ENCODE data around the gene NUP50.

NUP50 gene

GRCh38 chr22:45211435-45211834, 47.7 kb downstream of the NUP50 start:
- no peak for DNase-seq

GRCh38 chr22:45211848-45212247, 48.1 kb downstream of the NUP50 start:
- DNase-seq: no peak

DNA sequence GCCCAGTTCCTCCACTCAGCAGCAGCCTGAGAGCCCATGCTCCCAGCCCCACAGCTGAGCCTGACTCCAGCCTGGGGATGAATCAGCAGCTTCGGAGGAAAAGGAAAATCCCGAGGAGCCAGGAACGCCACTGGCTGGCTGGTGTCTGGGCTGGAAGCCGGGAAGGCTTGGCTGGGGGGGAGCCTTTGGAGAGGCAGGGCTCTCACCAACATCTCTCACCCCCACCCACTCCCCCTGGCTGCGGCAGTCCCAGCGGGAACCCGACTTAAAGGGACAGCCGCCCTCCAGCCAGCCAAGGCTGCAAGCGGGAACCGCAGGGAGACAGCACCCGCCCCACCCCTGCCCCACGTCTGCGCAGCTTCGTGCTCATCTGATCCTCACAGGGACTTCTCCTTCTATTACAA, 48.6 kb downstream of the NUP50 start:
- peak; percentile 34 for DNase-seq

- peak; percentile 18 for DNase-seq
Measured at GRCh38 chr22:45212992-45213751, 49.4 kb downstream of the NUP50 start.

DNA sequence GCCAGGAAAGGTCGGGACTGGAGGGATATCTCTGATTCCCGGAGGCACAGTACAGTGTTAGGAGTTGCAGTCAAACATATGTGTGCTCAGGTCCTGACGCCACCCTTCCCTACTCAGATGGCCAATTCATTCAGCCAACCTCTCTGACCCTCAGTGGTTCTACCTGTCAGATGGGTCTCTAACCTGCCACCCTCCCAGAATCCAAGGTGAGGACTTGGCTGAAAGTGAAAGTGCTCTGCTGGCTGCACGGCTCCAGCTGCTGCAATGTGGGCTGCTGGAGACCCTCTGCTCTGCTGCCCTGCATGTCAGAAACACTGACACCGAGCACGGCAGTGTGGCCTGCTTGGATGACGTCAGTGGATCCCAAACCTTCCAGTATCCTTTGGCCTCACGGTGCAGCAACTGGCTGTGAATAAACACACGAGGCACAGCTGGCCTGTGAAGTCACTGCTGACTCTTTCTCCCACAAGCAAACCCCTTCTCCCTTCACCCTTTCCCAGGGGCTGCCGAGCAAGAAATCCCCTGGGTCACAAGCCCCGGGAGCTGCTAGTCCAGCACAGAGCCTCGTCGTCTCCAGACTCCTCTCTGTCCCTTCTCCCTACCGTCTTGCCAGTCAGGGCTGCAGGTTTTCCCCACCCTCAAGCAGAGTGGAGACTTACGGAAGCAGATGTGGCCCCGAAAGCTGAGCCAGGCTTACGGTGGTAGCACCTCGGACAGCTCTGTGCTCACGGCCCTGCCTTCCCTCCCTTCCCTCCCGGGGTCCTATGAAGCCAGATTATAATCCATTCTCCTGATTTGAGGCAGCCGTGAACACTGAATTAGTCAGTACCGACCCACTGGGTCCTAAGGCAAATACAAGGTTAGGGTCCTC, 52.6 kb downstream of the NUP50 start:
- DNase-seq: peak; percentile 49

DNA sequence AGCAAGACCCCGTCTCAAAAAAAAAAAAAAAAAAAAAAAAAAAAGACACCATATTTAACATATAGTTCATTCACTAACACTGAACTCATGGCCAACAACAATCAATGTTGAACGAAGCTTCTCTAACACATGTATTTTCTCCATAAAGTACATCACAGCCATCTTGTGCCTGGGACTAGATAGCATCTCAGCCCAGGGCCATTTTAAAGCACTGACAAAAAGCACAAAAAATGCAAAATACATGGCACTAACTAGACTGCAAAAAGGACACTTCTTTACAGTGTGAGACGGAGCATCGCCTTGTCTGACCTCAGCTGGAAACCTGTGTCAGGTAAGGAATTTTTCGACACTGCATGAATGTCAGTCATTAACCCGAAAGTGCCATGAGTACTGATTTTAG, 53.6 kb downstream of the NUP50 start:
- no peak for DNase-seq

GRCh38 chr22:45217806-45218205, 54.1 kb downstream of the NUP50 start:
- no peak for DNase-seq

DNA sequence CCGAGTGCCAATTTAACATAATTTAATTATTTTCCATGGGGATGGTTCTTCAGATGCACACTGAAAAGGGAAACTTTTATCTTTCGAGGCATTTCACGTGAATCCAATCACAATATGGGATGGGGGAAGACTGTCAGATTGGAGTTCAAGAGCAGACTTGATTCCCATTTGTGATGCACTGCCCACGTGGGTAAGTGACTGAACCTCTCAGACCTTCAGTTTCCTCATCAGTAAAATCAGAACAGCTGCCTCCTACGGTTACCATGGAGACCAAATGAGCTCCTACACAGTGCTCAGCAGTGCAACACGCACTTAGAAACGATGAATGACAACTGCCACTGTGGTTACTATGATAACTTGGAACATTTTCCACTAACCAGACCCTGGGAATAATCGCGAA, 55.3 kb downstream of the NUP50 start:
- DNase-seq: peak; percentile 80

- no peak for DNase-seq
Measured at GRCh38 chr22:45221201-45221600, 57.5 kb downstream of the NUP50 start.

GRCh38 chr22:45223304-45224117, 59.8 kb downstream of the NUP50 start:
- no peak for DNase-seq

DNA sequence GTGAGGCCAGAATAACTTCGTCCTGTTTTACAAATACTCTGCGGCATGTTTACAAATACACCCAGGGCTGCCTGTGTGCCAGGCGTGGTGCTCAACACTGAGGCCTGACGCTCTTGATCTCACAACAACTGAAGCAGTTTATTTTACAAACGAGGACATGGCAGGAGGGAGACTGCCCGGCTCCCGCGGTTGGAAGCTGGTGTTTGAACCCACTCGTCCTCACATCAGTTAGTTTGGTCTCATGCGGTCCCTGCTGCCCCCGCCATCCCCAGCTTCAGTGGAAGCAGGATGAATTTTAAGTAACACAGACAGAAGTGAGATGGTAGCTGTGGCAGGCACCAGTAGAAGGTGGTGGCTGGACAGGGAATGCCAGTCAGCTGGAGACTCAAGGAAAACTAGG, 60.6 kb downstream of the NUP50 start:
- no peak for DNase-seq

DNA sequence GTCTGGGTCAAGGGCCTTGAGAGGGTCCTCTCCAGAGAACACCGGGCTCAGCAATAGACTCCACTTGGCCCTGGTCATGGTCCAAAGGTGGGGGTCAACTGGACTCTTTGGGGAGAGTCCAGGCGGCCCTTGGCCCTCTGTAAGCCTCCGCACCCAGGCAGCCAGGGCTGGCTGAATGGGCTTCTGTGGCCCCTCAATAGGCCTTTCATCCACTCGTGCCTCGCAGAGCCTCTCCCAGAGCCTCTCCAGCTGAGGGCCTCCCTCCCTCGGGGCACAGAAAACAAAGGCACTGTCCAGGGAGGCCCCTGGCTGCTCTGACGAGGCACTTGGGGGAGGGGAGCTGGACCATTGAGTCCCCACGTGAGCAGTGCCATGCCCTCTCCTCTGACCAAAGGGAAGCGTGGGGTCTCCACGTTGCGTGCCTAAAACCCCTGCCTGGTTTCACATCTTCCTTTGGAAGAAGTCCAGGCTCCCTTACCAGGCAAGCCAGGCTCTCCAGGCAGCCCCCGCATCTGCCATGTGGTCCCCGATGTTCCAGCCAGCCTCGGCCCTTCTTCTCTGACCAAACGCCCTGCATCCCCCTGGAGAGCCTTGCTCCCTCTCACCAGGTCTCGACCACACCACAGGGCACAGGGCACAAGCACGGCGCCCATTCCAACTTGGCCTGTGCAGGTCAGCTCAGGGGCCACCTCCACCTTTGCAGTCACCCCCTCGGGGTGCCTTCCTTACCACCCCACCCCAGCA, 61.4 kb downstream of the NUP50 start:
- no peak for DNase-seq

DNA sequence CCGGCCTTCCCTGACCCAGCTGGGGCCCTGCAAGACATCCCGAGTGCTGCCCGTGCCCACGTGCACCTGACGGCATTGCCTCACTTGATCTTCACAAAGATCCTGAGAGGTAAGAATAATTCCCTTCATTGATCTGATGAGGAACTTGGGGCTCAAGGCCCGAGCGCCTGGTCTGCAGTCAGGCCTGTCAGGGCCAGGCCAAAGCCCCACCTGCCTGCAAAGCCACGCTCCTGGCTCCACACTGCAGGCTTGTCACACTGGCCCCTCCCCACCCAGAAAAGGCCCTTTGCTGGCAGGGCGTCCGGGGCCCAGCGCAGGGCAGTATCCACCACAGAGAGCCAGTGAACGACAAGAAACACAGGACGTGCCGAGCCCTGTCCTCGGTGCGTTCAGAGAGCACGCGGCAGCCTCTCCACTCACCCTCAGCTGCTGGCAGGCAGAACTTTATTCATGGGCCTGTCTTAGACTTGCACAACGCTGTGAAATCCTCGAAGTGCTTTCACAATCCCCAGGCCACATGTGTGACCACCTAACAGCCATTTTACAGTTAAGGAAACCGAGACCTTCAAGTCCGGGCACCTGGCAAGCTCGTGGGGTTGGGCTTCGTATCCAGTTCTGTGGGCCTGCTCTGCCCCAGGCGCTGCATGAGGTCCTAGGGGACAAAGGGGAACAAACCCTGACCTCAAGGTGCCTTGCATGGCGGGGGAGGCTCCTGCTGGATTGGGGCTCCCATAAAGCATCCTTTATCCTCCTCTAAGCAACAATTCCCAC, 62.2 kb downstream of the NUP50 start:
- DNase-seq: no peak

GRCh38 chr22:45226503-45227186, 62.9 kb downstream of the NUP50 start:
- DNase-seq: no peak

GRCh38 chr22:45227645-45228400, 64.1 kb downstream of the NUP50 start:
- no peak for DNase-seq

DNA sequence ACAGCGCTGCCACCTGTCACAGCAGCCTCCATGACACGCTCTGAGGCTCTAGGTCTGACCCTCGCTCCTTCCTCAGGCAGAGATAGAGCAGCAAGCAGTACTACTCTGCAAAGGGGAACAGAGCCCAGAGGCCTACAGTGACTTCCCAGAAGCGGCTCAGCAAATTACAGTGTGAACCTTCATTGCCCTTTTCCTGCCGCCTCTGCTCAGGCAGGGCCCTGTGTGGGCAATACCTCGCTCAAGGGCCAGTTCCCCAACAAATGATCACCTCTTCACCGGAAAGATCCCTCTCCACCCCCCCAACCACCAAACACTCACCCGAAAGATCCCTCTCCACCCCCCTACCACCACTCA, 64.7 kb downstream of the NUP50 start:
- DNase-seq: no peak

DNA sequence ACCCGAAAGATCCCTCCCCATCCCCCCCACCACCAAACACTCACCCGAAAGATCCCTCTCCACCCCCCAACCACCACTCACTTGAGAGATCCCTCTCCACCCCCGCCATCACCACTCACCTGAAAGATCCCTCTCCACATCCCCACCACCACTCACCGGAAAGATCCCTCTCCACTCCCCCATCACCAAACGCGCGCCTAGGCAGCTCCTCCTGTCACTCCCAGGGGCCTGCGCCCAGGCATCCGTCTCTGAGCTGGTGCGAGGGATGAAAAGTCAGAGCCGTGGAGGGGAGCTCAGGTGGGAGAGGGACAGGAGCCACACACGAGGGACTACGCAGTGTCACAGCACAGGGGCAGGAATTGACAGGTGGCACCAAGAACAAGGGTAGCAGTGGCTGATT, 65.5 kb downstream of the NUP50 start:
- DNase-seq: no peak

DNA sequence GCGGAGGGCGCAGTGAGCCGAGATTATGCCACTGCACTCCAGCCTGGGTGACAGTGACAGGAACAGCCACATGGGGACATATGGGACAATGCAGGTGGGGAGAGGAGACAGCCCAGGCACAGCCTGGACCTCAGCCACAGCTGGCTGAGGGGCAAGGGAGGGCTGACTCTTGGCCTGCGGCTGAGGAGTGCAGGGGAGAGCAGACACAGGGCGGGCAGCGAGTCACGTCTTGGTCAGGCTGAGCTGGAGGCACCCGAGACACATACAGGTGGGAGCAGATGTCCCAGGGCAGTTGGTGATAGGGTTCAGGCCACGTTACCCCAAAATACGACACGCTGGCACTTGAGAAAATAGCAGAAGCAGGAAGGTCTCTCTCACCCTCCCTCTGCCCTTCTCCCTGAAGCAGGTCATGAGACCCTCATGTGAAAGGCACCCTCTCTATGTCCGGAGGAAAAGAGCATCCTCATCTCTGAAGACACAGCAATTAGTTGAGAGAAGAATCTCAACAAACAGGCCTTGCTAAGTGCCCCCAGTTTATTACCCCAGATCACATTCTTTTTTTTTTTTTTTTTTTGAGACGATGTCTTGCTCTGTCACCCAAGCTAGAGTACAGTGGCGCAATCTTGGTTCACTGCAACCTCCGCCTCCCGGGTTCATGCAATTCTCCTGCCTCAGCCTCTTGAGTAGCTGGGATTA, 66.4 kb downstream of the NUP50 start:
- no peak for DNase-seq

DNA sequence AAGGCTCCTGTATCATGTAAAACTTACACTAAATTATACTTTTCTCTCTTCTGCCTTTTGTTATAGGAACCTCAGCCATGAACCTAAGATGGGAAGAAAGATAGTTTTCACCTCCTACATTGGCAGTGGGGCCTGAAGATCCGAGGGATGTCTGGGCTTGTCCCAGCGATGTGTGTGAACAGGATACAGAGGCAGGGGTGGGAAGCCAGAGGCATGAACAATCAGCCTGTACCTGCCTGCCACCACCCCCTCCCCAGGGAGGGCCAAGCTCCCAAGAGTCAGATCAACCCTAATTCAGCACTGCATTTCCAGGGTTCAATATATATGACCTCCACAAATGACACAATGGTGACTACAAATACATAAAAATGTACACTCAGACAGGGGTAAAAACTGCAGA, 67.6 kb downstream of the NUP50 start:
- DNase-seq: no peak

DNA sequence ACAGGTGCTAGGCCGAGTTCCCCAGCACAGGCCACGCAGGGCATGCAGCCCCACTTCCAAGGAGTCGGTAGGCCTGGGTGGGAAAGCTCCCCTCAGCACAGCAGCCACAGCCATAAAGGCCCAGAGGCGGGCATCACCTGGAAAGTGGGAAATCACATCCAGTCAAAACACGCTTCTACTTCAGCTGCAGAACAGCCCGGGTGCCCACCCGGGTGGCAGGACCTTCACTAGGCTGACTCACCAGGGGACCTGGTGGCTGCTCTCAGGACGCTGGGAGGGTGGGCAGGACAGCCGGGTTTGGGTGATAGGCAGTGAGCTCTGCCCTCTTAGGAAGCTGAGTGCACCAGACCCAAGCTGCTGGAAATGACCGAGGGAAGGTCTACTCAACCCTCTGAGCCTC, 69.7 kb downstream of the NUP50 start:
- DNase-seq: no peak

All from SHP77 treated with DMSO at 0.1 percent for 48 hours (cell line).